GM12873 (cell line): ENCODE results near the gene DLK2.

Experiments used
- CTCF ChIP-seq: IDR thresholded peaks from 2 replicates; pipeline ENCODE4 v1.5.1; 2012; ENCODE audit warnings: low read depth, mild to moderate bottlenecking, moderate library complexity, low read length, control low read depth; ENCODE audit not compliant: insufficient read depth; ENCODE audit errors: missing control alignments

DLK2 gene

GRCh38 chr6:43459535-43459934, 4.2 kb upstream of the DLK2 start:
- peak; percentile 9 for TF ChIP-seq CTCF

GRCh38 chr6:43457643-43458042, 2.3 kb upstream of the DLK2 start:
- no peak for TF ChIP-seq CTCF

GRCh38 chr6:43454696-43455530, 435 bp downstream of the DLK2 start:
- TF ChIP-seq CTCF, result no peak

- TF ChIP-seq CTCF, result peak; percentile 96
Observed at GRCh38 chr6:43454290-43454695, 1.1 kb downstream of the DLK2 start.

GRCh38 chr6:43453831-43454230, 1.5 kb downstream of the DLK2 start:
- TF ChIP-seq CTCF, result no peak

GRCh38 chr6:43452896-43453295, 2.5 kb downstream of the DLK2 start:
- no peak for TF ChIP-seq CTCF

- no peak for TF ChIP-seq CTCF
Observed at GRCh38 chr6:43451939-43452338, 3.4 kb downstream of the DLK2 start.
